ENCODE measurements around the gene VWA2. TPM values are rescaled to one million over a fixed set of nuclear protein-coding genes. Genes with fewer than 3 reads are reported as not detected.
A peak's percentile ranks its signal among the peaks of the same experiment; 100 is the strongest.

VWA2 gene
- total RNA-seq, 2 donors from 2014 or later: 14.6 to 24.2 TPM

DNA sequence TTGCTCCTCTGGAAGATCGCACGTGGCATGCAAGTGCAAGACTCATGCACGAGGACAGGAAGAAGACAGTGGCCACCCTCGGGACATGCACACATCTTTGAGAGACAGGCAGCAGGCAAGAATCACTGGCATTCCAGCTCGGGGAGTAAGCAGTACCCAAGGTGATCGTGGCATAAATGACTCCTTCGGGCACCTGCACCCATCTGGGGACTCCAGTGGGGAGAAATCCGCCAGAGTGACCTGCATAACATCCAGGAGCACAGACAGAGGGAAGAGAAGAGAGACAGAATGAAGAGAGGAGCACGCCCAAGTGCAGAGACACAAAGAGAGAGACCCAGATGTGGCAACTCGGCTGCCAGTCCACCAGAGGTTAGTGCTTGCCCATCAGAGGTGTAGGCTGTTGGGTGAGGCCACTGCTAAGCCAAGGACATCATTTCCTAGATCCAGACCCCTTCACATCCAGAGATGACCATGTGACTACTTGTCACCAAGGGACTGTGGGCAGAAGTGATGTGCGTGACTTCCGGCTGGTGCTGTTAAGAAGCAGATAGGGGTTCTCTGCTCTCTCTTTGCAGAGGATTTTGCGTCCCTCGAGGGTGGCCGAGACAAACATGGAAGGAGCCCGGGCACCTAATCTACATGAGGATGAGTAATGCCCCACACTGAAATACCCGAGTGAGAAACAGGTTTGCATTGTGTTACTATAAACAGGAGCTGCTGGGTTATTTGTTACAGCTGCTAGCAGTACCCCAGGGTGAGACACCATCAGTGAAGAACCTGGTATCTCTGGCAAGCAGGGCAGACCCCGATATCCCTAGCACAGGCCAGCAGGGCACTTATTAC is 80.6 kb downstream of the VWA2 start:
- DNase-seq (ENCODE audit: low spot score): no peak
- no peaks in the 10 kb centered on the region for H3K27me3 ChIP-seq (replicated peaks; ENCODE audit: insufficient read depth)
- intact Hi-C loops (cut with DNase I): no loop called here
- 95% methylated on average over 18 of the region's 18 CpGs for WGBS
- H3K4me1 ChIP-seq (replicated peaks): no peaks in the 10 kb centered on the region
- no peak overlapping the region for H3K4me3 ChIP-seq
- H3K36me3 ChIP-seq: peaks cover 0 to 3% of the 10 kb centered on the region in 2 donors
- TF ChIP-seq, protein P1, sequence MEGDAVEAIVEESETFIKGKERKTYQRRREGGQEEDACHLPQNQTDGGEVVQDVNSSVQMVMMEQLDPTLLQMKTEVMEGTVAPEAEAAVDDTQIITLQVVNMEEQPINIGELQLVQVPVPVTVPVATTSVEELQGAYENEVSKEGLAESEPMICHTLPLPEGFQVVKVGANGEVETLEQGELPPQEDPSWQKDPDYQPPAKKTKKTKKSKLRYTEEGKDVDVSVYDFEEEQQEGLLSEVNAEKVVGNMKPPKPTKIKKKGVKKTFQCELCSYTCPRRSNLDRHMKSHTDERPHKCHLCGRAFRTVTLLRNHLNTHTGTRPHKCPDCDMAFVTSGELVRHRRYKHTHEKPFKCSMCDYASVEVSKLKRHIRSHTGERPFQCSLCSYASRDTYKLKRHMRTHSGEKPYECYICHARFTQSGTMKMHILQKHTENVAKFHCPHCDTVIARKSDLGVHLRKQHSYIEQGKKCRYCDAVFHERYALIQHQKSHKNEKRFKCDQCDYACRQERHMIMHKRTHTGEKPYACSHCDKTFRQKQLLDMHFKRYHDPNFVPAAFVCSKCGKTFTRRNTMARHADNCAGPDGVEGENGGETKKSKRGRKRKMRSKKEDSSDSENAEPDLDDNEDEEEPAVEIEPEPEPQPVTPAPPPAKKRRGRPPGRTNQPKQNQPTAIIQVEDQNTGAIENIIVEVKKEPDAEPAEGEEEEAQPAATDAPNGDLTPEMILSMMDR (IDR thresholded peaks at IDR 0.05): no peak
- TF ChIP-seq POLR2AphosphoS5 (IDR thresholded peaks at IDR 0.05): no peak
- TF ChIP-seq POLR2A (IDR thresholded peaks at IDR 0.05): no peak
- H3K27ac ChIP-seq: no peak overlapping the region
- H3K9me3 ChIP-seq: no peaks in the 10 kb centered on the region

DNA sequence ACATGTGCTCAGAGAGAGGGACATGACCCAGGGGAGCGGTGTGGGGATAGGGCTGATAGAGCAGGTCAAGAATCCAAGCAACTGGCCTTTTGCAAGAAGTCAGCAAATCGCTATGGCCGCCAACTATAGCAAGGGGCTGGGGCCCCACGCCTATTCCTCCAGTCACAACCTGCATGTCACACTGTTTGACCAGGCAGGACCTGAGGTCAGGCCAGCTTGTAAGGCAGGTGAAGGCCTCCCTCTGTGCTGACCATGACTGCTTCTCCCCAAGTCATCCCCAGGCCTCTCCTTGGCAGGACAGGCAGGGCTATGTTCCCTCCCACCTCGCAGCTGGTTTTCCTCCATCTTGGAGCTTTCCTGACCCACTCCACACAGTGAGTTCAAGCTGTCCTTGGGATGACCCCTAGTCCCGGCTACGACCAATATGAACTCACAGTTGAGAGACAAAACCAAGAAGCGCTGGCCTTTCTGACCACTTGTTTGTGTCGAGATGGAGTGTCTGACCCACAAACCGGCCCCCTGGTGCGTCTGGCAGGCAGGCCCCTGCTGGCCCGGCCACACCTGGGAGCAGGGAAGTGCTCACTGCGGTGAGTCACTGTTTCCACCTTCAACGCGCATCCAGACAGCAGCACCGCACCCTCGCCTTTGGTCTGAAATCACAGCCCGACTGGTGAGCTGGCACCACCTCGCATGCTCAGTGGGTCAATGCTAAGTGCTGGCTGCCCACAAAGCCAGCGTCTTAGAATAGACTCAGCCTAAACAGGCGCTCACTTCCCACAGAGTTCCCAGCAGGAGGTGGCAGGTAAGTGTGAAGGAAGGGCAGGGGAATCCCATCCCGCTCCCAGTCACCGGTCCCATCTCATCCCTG is 81.4 kb downstream of the VWA2 start:
- H3K9me3 ChIP-seq: no peaks in the 10 kb centered on the region
- H3K27ac ChIP-seq: no peak overlapping the region
- H3K27me3 ChIP-seq (replicated peaks; ENCODE audit: insufficient read depth): no peaks in the 10 kb centered on the region
- no peaks in the 10 kb centered on the region for H3K4me1 ChIP-seq (replicated peaks)
- H3K4me3 ChIP-seq: no peak overlapping the region
- 51% methylated on average over 23 of the region's 23 CpGs for WGBS
- peaks cover 0 to 3% of the 10 kb centered on the region in 2 donors for H3K36me3 ChIP-seq
- intact Hi-C loops (cut with DNase I): no loop called here
- TF ChIP-seq POLR2A (IDR thresholded peaks at IDR 0.05): peak; percentile 45
- TF ChIP-seq, protein P1 (IDR thresholded peaks at IDR 0.05): no peak
- peak; percentile 18 for TF ChIP-seq POLR2AphosphoS5 (IDR thresholded peaks at IDR 0.05)
- DNase-seq (ENCODE audit: low spot score): peak; percentile 39

DNA sequence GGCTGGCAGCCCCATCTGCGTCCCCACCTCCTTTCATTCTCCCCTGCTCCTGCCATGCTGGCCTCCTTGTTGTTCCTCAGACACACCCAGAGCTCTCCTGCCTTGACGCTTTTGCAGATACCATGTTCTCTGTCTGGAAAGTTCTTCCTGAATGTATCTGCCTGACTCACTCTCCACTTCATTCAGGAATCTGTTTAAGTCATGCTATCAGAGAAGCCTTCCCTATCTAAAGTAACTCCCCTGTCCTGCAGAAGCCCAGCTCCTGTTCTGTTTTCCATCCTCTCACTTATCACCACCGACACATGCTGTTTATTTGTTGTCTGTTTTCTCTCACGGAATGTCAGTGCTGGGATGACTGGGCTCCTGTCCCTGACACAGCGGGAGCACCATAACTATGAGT is 83.3 kb downstream of the VWA2 start:
- no peak for DNase-seq (ENCODE audit: low spot score)
- H3K4me3 ChIP-seq: no peak overlapping the region
- H3K9me3 ChIP-seq: no peaks in the 10 kb centered on the region
- H3K27me3 ChIP-seq (replicated peaks; ENCODE audit: insufficient read depth): no peaks in the 10 kb centered on the region
- WGBS: 96% methylated on average over 5 of the region's 5 CpGs
- no peak overlapping the region for H3K27ac ChIP-seq
- TF ChIP-seq POLR2A (IDR thresholded peaks at IDR 0.05): no peak
- TF ChIP-seq, protein P1 (IDR thresholded peaks at IDR 0.05): no peak
- TF ChIP-seq POLR2AphosphoS5 (IDR thresholded peaks at IDR 0.05): no peak
- H3K36me3 ChIP-seq: peaks cover 0 to 3% of the 10 kb centered on the region in 2 donors
- intact Hi-C loops (cut with DNase I): no loop called here
- peaks cover 2% of the 10 kb centered on the region for H3K4me1 ChIP-seq (replicated peaks)

DNA sequence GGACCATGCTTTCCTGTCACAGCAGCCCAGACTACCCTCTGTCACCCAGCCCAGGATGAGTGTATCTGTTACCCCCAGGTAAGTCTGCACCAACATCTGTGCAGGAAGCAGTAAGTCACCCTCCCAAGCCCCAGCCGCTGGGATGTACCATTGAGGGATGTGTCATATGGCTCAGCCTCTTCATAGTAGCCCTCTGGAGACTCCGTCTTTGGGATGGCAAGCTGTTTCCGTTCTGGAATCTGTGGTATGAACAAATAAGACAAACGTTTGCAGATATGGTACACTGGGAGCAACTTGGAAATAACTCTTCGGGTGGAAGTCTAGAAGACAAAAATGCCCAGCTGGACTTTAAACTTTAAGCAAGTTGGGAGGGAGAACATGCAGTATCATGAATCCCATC is 84.0 kb downstream of the VWA2 start:
- 51% methylated on average over 5 of the region's 5 CpGs for WGBS
- intact Hi-C loops (cut with DNase I): no loop called here

More for the DNA sequence above, 84.0 kb downstream of the VWA2 start:
- Histone ChIP-seq H3K9me3 (no peaks in the 10 kb centered on the region), H3K4me1 (replicated peaks) (peaks cover 9% of the 10 kb centered on the region), H3K36me3 (peaks cover 0 to 3% of the 10 kb centered on the region in 2 donors), H3K27ac (no peak overlapping the region), H3K4me3 (no peak overlapping the region), H3K27me3 (replicated peaks; ENCODE audit: insufficient read depth) (no peaks in the 10 kb centered on the region)
- DNase-seq (ENCODE audit: low spot score): no peak
- TF ChIP-seq POLR2A (IDR thresholded peaks at IDR 0.05): no peak
- TF ChIP-seq POLR2AphosphoS5 (IDR thresholded peaks at IDR 0.05): no peak
- TF ChIP-seq, protein P1 (IDR thresholded peaks at IDR 0.05): no peak

All from prostate gland (tissue), 2 donors.